VCaP (cell line): ENCODE results near the gene GALK2.

Experiments
- H3K27ac ChIP-seq: fragments of 450-650 bp; 2 replicates; pipeline ENCODE4 v1.5.1; 2017
- TF ChIP-seq, protein P1 (sequence below): fragments of 450-650 bp; conservative IDR thresholded peaks from 2 replicates; pipeline ENCODE4 v1.5.1; 2017; ENCODE audit warnings: mild to moderate bottlenecking, moderate library complexity

GALK2 gene

DNA sequence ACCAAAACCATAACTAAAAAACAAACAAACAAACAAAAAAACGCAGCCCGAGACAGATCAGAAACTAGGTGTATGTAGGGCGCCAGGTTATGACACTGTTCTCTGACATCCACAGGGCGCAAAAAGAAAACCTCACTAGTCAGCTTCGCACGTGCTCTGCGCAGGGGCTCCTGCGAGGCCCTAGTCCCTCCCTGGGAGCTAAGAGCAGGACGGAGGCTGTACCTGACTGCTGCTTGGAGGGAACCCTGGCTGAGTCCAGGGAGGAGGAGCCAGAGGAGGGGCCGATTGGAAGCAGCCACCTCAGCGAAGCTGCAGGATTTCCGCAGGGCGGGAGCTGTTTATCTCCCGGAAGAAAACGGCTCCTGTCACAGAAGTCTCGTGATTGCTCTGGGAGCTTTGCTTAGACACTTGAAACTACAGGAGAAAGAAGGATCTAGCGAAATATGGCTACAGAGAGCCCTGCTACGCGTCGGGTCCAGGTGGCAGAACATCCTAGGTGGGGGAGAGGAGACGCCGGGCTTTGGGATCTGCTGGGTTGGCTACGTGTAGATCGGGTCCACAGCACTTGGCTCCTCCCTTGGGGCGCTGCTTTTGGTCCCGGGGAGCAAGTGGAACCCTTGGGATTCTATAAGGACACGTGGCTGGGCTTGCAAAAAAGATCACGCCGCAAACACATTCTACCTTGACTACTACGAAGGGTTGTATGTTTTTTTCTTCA lies at the start of gene GALK2:
GALK2 (plus strand) TSS at position 368 of the 718 bp plus-strand sequence; CDS start at position 444, 76 bp downstream.
- peak within 1 kb of the TSS; percentile 93 for H3K27ac ChIP-seq

DNA sequence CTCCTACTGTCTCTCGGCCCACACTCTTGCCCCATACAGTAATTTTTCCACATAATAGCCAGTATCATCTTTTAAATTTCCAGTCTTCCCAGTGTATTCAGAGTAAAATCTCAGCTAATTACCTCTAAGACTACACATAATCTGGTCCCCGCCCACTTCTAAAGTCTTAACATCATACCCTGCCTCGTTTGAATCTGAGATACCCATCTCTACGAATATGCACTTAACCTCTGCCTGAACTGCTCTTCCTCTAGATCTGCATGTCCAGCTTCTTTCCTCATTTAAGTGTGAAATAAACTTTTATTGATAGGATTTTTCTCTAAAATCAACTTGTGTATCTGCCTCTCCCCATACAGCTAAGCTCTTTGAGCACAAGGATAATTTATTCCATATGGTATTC lies 49.2 kb upstream of the GALK2 start:
- TF ChIP-seq, protein P1, sequence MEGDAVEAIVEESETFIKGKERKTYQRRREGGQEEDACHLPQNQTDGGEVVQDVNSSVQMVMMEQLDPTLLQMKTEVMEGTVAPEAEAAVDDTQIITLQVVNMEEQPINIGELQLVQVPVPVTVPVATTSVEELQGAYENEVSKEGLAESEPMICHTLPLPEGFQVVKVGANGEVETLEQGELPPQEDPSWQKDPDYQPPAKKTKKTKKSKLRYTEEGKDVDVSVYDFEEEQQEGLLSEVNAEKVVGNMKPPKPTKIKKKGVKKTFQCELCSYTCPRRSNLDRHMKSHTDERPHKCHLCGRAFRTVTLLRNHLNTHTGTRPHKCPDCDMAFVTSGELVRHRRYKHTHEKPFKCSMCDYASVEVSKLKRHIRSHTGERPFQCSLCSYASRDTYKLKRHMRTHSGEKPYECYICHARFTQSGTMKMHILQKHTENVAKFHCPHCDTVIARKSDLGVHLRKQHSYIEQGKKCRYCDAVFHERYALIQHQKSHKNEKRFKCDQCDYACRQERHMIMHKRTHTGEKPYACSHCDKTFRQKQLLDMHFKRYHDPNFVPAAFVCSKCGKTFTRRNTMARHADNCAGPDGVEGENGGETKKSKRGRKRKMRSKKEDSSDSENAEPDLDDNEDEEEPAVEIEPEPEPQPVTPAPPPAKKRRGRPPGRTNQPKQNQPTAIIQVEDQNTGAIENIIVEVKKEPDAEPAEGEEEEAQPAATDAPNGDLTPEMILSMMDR, result no peak
- H3K27ac ChIP-seq, result no peak overlapping the region

More for the DNA sequence above, at the start of gene GALK2:
- TF ChIP-seq, protein P1, result no peak

DNA sequence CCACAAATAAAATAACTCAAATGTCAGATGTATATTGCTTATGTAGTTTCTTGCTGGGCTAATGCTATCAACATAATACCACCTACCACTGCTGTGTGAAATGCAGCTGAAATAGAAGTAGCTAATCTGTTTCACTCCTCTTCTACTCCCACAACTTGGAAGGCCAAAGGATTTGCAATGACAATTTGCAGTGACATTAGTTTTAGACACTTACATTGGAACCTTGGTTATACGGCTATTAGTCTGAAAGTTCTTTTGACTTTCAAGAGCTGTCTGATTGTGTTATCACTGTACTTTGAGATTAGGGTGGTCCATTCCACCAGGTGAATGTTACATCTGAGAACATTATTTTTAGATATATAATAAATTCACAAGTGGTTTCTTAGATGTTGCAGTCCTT lies 48.1 kb upstream of the GALK2 start:
- TF ChIP-seq, protein P1, result no peak
- no peak overlapping the region; the same call in 1 of the 2 replicates for H3K27ac ChIP-seq

DNA sequence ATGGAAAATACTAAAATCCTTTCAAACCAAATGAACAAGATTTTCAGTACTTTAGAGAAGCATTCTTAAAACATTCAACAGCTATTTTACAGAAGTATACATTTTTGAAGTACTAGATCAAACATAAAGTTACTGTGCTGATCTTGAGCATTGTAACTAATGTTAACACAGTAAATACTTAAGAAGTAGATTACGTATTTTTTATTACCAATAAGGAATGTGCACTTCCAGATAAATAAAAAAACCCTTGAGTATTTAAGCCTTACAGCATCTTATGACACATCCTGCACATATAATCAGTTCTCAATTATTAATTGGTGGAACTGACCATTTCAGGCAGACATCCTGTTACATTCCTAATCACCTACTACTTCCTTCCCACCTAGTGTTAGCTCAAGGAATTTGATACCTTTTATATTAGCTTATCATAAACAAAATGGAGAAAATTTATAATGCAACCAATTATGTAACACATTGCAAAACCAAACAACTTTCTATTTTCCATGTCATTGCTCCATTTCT lies 47.4 kb upstream of the GALK2 start:
- H3K27ac ChIP-seq, result no peak overlapping the region; the same call in 1 of the 2 replicates
- TF ChIP-seq, protein P1, result no peak

DNA sequence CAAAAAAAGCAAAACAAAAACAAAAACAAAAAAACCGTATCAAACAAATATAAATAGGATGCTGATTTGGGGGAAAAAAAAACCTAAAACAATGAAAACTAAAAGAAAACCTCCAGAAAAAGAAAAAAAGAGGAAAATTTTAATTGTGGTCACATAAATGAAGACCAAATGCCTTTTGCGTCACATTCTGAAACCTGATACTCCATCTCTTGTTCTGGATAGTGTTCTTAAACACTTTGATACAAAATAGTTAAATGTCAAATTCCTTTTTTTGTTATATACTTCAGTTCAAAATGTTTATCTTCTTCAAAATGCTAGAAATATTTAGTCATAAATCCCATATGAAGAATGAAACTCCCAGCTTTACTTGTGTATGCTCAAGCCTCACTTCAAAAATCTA lies 45.7 kb upstream of the GALK2 start:
- H3K27ac ChIP-seq, result no peak overlapping the region
- TF ChIP-seq, protein P1, result no peak

DNA sequence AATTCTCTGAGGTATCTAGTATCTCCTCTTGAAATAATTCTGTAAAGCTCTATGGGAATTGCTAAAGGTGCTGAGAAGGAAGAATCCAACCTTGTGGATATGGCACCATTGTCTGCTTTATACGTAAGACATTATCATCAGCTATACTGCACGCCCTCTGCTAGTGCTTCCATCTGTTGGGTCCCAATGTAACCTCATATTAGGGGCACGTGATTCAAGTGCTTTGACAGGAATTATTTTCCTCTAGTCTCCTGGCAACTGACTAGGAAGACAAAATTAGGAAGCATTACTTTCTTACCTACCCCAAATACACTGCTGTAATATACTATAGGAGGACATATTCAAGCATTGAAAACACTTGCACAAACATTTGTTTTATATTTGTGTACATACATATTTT lies 38.6 kb upstream of the GALK2 start:
- TF ChIP-seq, protein P1, result no peak
- no peak overlapping the region for H3K27ac ChIP-seq

DNA sequence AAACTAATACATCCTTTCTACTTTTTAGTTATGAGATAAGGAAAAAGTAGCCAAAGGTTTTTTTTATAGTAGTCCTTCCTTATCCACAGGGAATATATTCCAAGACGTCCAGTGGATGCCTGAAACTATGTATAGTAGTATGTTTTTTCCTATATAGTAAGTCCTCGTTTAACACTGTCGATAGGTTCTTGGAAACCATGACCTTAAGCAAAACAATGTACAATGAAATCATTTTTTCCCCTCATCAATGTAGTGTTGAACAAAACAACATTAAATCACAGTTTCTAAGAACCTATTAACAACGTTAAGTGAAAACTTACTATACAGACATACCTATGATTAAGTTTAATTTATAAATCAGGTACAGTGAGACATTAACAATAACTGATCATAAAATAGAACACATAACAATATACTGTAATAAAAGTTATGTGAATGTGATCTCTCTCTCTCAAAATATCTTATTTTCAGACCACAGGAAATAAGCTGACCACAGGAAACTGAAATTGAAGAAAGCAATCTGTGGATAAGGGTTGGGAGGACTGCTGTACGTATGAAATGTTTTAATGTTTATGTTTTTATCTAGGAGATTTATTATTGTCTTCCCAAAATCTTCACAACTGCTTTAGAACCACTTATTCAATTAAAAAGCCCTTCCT lies 35.2 kb upstream of the GALK2 start:
- TF ChIP-seq, protein P1, result no peak
- no peak overlapping the region for H3K27ac ChIP-seq
